Muscle layer of duodenum (tissue), 2 donors: ENCODE measurements around the gene HS3ST5.
"Not testable (repeated sequence)": the region's sequence is repeated elsewhere in the genome, so short reads cannot be mapped to it uniquely, and the experiment has no call there.

Source experiments
- H3K27ac ChIP-seq: one replicate; pipeline ENCODE4 v1.7.0; 2013; ENCODE audit warnings: mild to moderate bottlenecking, low read length
- H3K27me3 ChIP-seq: one replicate; pipeline ENCODE4 v1.7.0; 2013; ENCODE audit warnings: low read depth, mild to moderate bottlenecking, control low read depth, low read length
- H3K36me3 ChIP-seq, 2 donors: one replicate each; pipeline ENCODE4 v1.7.0; 2013; ENCODE audit warnings: low read length in 2 of 2, control low read depth in 1 of 2, mild to moderate bottlenecking in 1 of 2; ENCODE audit not compliant: insufficient read depth in 2 of 2, control insufficient read depth in 1 of 2
- H3K4me1 ChIP-seq, 2 donors: one replicate each; pipeline ENCODE4 v1.7.0; 2013; ENCODE audit warnings: low read length in 2 of 2, mild to moderate bottlenecking in 2 of 2, control low read depth in 1 of 2, moderate library complexity in 1 of 2; ENCODE audit not compliant: insufficient read depth in 2 of 2, control insufficient read depth in 1 of 2
- H3K4me3 ChIP-seq, 2 donors: one replicate each; pipeline ENCODE4 v1.7.0; 2013; ENCODE audit warnings: low read length in 2 of 2, low read depth in 1 of 2, mild to moderate bottlenecking in 1 of 2
- H3K9me3 ChIP-seq, 2 donors: one replicate each; pipeline ENCODE4 v1.7.0; 2013; ENCODE audit warnings: low read length in 2 of 2, control low read depth in 1 of 2, mild to moderate bottlenecking in 1 of 2; ENCODE audit not compliant: control insufficient read depth in 1 of 2
- donor health status: healthy.

HS3ST5 gene

DNA sequence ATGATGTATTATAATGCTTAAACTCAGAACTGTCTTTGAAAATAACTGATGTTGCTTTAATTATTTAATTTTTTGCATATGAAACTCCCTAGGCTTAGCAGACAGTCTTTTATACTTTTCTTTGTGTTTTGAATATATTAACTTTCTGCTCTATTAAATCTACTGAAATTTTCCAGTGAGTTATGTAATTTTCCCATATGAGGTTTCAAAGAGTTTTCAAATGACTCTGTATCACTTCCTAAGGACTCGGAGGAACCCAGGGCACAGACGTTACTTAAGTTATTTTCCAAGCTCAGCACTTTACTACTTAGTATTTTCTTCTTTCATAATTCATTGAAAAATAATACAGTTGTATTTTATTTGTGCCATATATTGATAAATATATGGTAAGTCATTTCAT, 122.6 kb downstream of the HS3ST5 start:
- Histone ChIP-seq H3K27me3 (no peaks in the 10 kb centered on the region), H3K4me1 (no peaks in the 10 kb centered on the region), H3K4me3 (no peak overlapping the region), H3K9me3 (no peaks in the 10 kb centered on the region), H3K27ac (no peak overlapping the region), H3K36me3 (no peaks in the 10 kb centered on the region)

DNA sequence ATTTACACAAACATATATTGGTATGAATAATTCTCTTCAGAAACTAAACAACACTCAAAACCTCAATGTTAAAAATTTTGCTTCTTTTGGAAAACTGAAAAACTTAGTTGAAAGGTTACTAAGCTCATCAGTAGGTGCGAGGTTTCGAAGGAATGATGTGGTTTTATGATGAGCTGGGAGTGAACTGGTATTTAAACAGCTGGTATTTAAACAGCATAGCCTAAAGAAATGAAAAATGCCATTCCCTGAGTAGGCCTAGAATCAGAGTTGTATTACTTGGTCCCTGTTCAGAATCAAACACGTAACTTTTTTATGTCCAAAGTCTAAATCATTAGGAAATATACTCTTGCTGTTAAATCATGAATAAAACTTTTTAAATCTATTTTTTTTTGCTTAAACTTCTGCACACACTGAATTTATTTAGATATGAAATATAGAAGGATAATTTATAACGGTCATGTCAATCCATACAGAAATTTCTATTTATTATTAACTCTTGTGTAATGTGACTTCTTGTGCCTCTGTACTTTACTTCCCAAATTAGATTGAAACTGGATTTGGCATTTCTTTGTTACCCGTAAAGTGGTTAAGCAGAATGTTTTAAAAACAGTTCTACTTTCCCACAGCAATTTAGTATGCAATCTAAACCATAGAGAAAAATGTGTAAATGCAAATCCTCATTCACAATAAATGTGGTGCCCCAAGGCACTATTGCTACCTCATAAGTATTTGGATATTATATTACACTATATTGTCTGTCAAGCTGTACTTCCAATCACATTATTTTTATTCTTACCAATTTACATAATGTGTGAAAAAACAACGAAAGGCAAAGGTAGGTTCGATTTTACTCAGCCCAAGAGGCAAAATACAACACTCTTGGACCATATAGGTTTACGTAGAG, 124.1 kb downstream of the HS3ST5 start:
- H3K36me3 ChIP-seq = no peaks in the 10 kb centered on the region
- H3K9me3 ChIP-seq = no peaks in the 10 kb centered on the region
- no peak overlapping the region for H3K27ac ChIP-seq
- no peaks in the 10 kb centered on the region for H3K4me1 ChIP-seq
- no peak overlapping the region for H3K4me3 ChIP-seq
- H3K27me3 ChIP-seq = no peaks in the 10 kb centered on the region

DNA sequence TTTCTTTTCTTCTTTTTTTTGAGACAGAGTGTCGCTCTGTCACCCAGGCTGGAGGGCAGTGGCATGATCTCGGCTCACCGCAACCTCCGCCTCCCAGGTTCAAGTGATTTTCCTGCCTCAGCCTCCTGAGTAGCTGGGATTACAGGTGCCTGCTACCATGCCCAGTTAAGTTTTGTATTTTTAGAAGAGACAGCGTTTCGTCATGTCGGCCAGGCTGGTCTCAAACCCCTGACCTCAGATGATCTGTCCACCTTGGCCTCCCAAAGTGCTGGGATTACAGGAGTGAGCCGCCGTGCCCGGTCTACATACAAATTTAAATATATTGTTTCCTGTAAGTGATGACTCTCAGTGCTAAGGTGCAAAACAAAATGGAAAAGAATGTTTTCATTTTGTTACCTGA, 124.8 kb downstream of the HS3ST5 start:
- not testable (repeated sequence) for H3K36me3 ChIP-seq, H3K27me3 ChIP-seq, H3K27ac ChIP-seq, H3K4me3 ChIP-seq, H3K4me1 ChIP-seq, H3K9me3 ChIP-seq

DNA sequence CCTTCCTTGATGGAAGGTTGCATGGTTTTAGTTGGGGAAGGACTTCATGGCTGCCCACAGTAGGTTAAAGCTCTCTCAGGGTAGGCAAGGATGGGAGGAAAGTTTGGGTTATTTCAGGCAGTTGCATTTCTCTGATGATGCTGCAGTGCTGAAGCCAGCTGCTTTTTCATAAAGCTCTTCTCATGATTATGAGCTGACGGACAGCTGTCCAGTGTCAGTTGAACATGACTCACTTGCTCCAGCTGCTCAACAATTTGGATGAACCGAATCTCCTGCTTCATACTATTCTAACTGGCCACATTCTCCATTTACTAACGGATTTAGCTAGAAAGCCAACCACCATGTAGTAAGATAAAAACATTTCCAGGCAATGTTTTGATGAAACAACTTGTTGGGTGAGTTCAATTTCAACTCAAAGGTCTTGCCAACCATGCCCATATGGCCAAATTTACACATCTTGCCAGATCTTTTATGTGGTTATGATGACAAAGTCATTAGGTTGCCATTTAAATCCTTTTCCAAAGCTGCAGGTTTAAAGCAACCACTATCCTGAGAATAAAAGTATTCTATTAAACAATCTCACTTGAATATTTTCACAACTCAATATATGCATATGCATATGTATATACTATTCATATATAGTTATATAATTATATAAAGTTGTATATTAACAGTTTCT, 125.9 kb downstream of the HS3ST5 start:
- no peak overlapping the region for H3K4me3 ChIP-seq
- H3K36me3 ChIP-seq = no peaks in the 10 kb centered on the region
- no peaks in the 10 kb centered on the region for H3K27me3 ChIP-seq
- no peaks in the 10 kb centered on the region for H3K9me3 ChIP-seq
- no peak overlapping the region for H3K27ac ChIP-seq
- H3K4me1 ChIP-seq = no peaks in the 10 kb centered on the region

DNA sequence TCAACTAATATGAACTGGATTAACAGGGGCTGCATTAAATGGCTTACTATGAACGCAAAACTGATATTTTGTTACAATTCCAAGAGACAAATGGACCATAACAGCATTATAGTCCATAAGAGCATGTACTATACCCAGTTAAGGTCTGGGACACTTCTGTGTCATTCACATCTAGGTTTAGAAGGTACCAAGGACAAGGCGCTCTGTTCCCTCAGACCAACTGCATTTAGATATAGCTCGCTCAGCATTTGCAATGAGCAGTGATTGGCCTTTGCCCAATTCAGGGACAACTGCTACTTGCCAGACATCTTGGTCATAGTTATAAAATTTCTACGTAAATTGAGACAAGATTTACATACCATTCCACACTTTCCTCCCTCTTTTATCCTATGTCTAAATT, 132.4 kb downstream of the HS3ST5 start:
- H3K36me3 ChIP-seq = no peaks in the 10 kb centered on the region
- H3K9me3 ChIP-seq = no peaks in the 10 kb centered on the region
- H3K27me3 ChIP-seq = no peaks in the 10 kb centered on the region
- H3K27ac ChIP-seq = no peak overlapping the region
- no peak overlapping the region for H3K4me3 ChIP-seq
- H3K4me1 ChIP-seq = no peaks in the 10 kb centered on the region

DNA sequence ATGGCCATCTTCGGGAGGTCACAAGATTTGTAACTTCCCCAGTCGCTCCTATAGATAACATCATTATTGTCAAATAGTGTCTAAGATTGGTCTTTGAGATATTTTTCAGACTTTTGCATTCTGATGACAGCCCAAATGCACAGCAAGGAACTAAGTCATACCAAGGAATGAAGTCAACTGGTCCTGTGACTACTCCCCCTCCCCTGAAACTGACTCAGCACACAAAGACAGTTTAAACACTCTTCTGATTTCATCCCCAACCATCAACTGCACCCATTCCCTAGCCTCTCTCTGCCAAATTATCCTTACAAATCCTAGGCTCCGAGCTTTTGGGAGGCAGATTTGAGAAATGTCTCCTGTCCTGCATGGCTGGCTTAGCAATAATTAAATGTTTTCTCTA, 139.4 kb downstream of the HS3ST5 start:
- Histone ChIP-seq H3K36me3 (no peaks in the 10 kb centered on the region), H3K4me3 (no peak overlapping the region), H3K27ac (no peak overlapping the region), H3K9me3 (peaks cover 0 to 5% of the 10 kb centered on the region in 2 donors), H3K27me3 (no peaks in the 10 kb centered on the region), H3K4me1 (no peaks in the 10 kb centered on the region)

DNA sequence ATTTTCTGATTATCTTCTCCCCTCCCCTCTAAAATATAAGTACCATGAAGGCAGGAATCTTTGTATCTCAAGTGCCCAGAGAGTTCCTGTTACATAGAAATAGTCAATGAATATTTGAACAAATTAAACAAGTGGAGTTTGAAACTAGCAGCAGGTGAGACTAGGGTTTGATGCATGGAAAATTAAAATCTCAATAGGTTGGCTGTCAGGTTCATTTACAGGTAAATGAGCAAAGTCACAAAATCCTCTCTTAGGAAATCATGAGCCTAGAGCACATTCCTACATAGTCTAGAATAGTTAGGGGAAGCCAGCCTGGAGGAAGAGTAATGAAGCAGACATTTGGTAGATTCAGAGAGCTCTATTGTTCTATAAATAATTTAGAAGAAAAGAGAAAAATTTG, 140.4 kb downstream of the HS3ST5 start:
- H3K4me3 ChIP-seq = no peak overlapping the region
- H3K9me3 ChIP-seq = peaks cover 0 to 5% of the 10 kb centered on the region in 2 donors
- H3K4me1 ChIP-seq = no peaks in the 10 kb centered on the region
- H3K27me3 ChIP-seq = no peaks in the 10 kb centered on the region
- no peaks in the 10 kb centered on the region for H3K36me3 ChIP-seq
- no peak overlapping the region for H3K27ac ChIP-seq

DNA sequence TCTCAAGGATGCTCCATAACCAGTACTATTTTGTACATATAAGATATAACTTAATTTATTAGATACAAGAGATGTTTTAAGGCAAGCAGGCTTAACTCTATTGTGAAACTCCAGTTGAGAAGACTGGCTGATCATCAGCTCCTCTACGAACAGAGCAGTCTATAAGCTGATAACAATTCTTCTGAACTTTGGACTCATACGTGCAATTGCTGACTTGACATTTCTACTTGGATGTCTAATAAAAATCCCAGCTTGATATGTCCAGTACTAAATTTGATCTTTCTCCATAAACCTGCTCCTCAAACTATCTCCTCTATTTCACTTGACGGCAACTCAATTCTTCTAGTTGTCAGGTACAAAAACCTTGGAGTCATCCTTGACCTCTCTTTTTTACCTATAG, 141.9 kb downstream of the HS3ST5 start:
- H3K9me3 ChIP-seq = peaks cover 0 to 5% of the 10 kb centered on the region in 2 donors
- H3K4me1 ChIP-seq = no peaks in the 10 kb centered on the region
- H3K36me3 ChIP-seq = no peaks in the 10 kb centered on the region
- H3K4me3 ChIP-seq = no peak overlapping the region
- no peak overlapping the region for H3K27ac ChIP-seq
- H3K27me3 ChIP-seq = no peaks in the 10 kb centered on the region

DNA sequence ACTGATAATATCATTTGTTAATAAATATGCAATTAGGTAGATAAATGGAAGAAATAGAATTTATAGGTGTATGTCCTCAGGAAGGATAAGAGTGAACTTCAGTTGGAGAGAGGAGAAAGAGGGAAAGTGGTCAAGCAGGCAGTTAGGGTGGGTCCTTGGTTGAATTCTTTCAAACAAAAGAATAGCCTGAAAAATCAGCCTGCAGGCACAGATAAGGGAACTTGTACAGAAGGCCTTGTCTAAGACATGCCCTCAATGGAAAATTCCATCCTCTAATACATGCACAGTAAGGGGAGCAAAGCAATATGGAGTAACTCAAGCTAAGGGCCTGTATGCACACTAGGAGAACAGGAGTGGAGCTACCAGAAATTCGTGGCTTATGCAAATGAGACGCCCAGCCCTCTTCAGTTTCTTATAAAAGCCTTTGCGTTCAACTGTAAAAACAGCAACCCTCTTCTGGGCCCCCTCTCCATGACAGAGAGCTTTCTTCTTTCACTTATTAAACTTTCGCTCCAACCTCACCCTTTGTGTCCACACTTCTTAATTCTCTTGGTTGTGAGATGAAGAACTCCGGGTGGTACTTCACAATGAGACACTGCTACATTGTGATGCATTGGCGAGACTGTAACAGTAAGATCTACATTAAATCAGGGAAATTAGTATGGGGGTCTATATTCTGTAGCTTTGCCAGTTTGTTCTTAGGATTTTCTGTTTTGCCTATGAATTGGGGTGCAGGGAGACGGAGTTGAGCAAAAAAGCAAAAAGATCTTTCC, 147.0 kb downstream of the HS3ST5 start:
- H3K4me1 ChIP-seq = no peaks in the 10 kb centered on the region
- no peak overlapping the region for H3K4me3 ChIP-seq
- H3K9me3 ChIP-seq = no peaks in the 10 kb centered on the region
- H3K27ac ChIP-seq = no peak overlapping the region
- no peaks in the 10 kb centered on the region for H3K27me3 ChIP-seq
- no peaks in the 10 kb centered on the region for H3K36me3 ChIP-seq

DNA sequence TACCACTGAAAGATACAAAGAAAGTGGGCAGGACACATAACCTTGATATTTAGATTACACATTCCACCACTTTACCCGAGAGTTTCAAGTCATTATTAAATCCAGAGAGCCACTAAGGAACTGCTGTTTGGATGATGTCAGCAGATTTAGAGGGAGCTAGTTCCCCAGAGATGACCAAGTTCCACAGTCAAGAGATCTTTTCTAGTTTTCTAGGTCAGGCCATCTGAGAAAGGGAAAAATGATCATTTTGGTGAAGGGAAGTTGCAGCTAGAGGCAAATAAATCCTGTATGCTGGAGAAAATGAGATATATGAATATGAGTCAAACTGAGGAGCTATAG, 147.8 kb downstream of the HS3ST5 start:
- no peaks in the 10 kb centered on the region for H3K36me3 ChIP-seq
- no peaks in the 10 kb centered on the region for H3K27me3 ChIP-seq
- H3K4me1 ChIP-seq = no peaks in the 10 kb centered on the region
- no peaks in the 10 kb centered on the region for H3K9me3 ChIP-seq
- H3K4me3 ChIP-seq = no peak overlapping the region
- H3K27ac ChIP-seq = no peak overlapping the region

DNA sequence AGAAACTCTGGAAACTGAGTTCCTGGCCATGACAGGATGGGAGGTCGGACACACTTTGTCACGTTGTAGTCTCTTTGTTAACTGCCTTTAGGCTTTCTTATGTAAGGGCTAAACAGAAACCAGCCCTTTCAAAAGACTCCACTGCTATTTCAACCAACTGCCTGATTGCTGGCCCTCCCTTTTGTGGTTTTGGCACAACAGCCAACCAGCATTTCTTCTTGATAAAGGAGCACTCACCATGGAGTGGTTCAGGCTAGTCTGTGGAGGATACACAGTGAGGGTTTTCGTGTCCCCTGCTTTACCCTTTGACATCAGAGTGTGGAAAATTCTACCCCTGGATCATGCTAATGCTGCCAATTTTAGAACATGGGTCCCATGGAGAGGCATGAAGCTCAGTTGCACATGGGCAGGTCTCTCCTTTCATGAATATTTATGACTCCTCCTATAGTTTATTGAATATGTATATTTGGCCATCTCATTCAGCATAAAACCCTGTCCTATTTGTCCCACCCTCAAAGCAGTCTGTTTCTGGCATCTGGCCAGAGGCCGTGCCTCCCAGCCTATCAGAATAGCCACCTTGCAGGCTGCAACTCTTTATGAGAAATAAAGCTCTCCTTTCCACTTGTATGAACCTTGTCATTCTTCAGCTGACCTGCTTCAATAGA, 148.3 kb downstream of the HS3ST5 start:
- Histone ChIP-seq H3K27ac (no peak overlapping the region), H3K4me1 (no peaks in the 10 kb centered on the region), H3K4me3 (no peak overlapping the region)

More for the DNA sequence above, 148.3 kb downstream of the HS3ST5 start:
- Histone ChIP-seq H3K27me3 (no peaks in the 10 kb centered on the region), H3K36me3 (no peaks in the 10 kb centered on the region), H3K9me3 (no peaks in the 10 kb centered on the region)
